ENCODE measurements around the gene LHX5. TPM values are rescaled to one million over a fixed set of nuclear protein-coding genes. Genes with fewer than 3 reads are reported as not detected.

Gene LHX5
- polyA plus RNA-seq, 5 donors, result not detected

- DNase-seq, result no peak
Measured at GRCh38 chr12:113465808-113466453, 5.7 kb downstream of the LHX5 start.

GRCh38 chr12:113464852-113465719 lies 6.6 kb downstream of the LHX5 start:
- no peak for DNase-seq

- no peak for DNase-seq
Measured at GRCh38 chr12:113464452-113464775, 7.3 kb downstream of the LHX5 start.

GRCh38 chr12:113463746-113464451 lies 7.8 kb downstream of the LHX5 start:
- no peak for DNase-seq

GRCh38 chr12:113462998-113463745 lies 8.5 kb downstream of the LHX5 start:
- no peak for DNase-seq

GRCh38 chr12:113462117-113462774 lies 9.4 kb downstream of the LHX5 start:
- peak; percentile 36 to 54 for DNase-seq

- no peak for DNase-seq
Measured at GRCh38 chr12:113461666-113462065, 10.0 kb downstream of the LHX5 start.

- DNase-seq, result no peak
Measured at GRCh38 chr12:113459981-113460380, 11.7 kb downstream of the LHX5 start.

GRCh38 chr12:113457710-113458109 lies 14.0 kb downstream of the LHX5 start:
- DNase-seq, result no peak

- DNase-seq, result no peak
Measured at GRCh38 chr12:113457185-113457584, 14.5 kb downstream of the LHX5 start.

GRCh38 chr12:113456761-113457160 lies 14.9 kb downstream of the LHX5 start:
- no peak for DNase-seq

- no peak for DNase-seq
Measured at GRCh38 chr12:113456199-113456598, 15.5 kb downstream of the LHX5 start.

- no peak for DNase-seq
Measured at GRCh38 chr12:113453330-113453729, 18.3 kb downstream of the LHX5 start.

GRCh38 chr12:113452458-113452857 lies 19.2 kb downstream of the LHX5 start:
- no peak for DNase-seq

GRCh38 chr12:113449839-113450238 lies 21.8 kb downstream of the LHX5 start:
- no peak for DNase-seq

- no peak for DNase-seq
Measured at GRCh38 chr12:113449299-113449698, 22.4 kb downstream of the LHX5 start.

GRCh38 chr12:113448873-113449272 lies 22.8 kb downstream of the LHX5 start:
- DNase-seq, result no peak

GRCh38 chr12:113445544-113446171 lies 26.0 kb downstream of the LHX5 start:
- DNase-seq, result no peak

- DNase-seq, result no peak
Measured at GRCh38 chr12:113443030-113443539, 28.6 kb downstream of the LHX5 start.

- no peak for DNase-seq
Measured at GRCh38 chr12:113440947-113441782, 30.5 kb downstream of the LHX5 start.

Data from right lung (tissue), 5 donors.